HUES64 (cell line): ENCODE data around the gene XKR7.
A peak's percentile ranks its signal among the peaks of the same experiment; 100 is the strongest.

ENCODE experiments used
- H3K27ac ChIP-seq: 2 replicates; pipeline ENCODE4 v1.7.0; 2013; ENCODE audit warnings: low read depth, low read length, inconsistent platforms
- H3K27me3 ChIP-seq: 2 replicates; pipeline ENCODE4 v1.6.1; 2013; ENCODE audit warnings: mild to moderate bottlenecking, low read length; ENCODE audit not compliant: insufficient read depth
- H3K36me3 ChIP-seq: 2 replicates; pipeline ENCODE4 v1.6.1; 2013; ENCODE audit warnings: mild to moderate bottlenecking, low read length; ENCODE audit not compliant: insufficient read depth
- H3K4me1 ChIP-seq: 2 replicates; pipeline ENCODE4 v1.6.1; 2013; ENCODE audit warnings: mild to moderate bottlenecking, low read length, moderate library complexity; ENCODE audit not compliant: insufficient read depth
- H3K4me3 ChIP-seq: 2 replicates; pipeline ENCODE4 v1.5.1; 2013; ENCODE audit warnings: mild to moderate bottlenecking, low read length, moderate library complexity
- H3K9ac ChIP-seq: 2 replicates; pipeline ENCODE4 v1.6.1; 2013; ENCODE audit warnings: mild to moderate bottlenecking, low read depth, low read length
- H3K9me3 ChIP-seq: 2 replicates; pipeline ENCODE4 v1.6.1; 2013; ENCODE audit warnings: low read depth, low read length; ENCODE audit not compliant: insufficient read depth
- WGBS: fragments of 150-250, 120-280 bp; methylation state at CpG from one replicate; pipeline ENCODE4 v1.1.7; 2013; ENCODE audit warnings: missing lambda C conversion rate; 5-methylcytosine and 5-hydroxymethylcytosine counted together

Gene XKR7

DNA sequence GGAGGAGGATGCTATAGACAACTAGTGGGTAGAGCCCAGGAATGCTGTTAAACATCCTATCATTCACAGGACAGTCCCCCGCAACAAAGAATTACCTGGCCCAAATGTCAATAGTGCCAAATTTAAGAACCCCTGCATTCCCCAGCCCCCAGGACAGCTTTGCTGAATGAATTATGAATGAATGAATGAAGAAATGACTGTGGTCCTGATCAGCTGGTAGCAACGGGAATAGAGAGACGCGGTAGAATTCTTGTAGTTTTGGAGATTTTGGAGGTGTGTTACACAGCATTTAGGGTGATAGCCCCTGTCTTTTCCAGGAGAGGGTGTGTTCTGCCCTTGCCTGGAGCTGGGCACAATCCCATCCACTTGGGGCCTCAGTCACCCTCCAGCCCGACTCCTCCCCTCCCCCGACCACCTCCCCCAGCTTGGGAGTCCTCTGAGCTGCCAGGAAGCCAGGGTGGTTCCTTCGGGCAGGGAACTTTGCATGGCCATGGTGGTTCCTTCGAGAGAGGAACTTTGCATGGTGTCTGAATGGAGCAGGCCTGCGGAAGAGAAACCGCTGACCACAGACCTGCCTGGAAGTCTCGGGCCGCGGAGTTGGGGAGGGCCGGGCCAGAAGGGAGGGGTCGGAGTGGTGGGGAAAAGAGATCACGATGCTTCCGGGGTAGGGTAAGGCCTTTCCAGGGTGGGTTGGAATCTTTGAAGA lies 83.1 kb downstream of the XKR7 start:
- peak overlapping the region; percentile 60 for H3K4me3 ChIP-seq
- H3K4me1 ChIP-seq, result no peaks in the 10 kb centered on the region; the same call in 1 of the 2 replicates
- no peaks in the 10 kb centered on the region for H3K36me3 ChIP-seq
- no peak overlapping the region for H3K9ac ChIP-seq
- 27% methylated on average over 17 of the region's 17 CpGs for WGBS
- peaks cover 49% of the 10 kb centered on the region for H3K27me3 ChIP-seq
- no peak overlapping the region for H3K27ac ChIP-seq
- no peaks in the 10 kb centered on the region for H3K9me3 ChIP-seq

DNA sequence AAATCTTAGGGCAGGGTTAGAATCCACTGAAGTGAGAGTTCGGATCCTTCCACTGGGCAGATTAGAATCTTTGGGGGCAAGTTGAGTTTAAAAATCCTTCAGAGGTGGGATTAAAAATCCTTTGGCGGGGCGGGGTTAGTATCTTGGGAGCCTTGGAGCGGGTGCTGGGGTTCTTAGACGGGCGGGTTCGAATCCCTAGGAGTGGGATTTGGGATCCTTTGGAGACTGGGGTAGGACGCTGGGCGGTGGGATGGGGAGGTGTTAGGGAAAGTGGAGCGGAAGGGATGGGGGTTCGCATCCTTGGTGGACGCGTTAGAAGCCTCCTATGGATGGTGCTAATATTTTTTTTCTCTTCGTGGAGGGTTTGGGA lies 83.8 kb downstream of the XKR7 start:
- H3K4me1 ChIP-seq, result no peaks in the 10 kb centered on the region; the same call in 1 of the 2 replicates
- no peaks in the 10 kb centered on the region for H3K9me3 ChIP-seq
- H3K36me3 ChIP-seq, result no peaks in the 10 kb centered on the region
- H3K27ac ChIP-seq, result no peak overlapping the region
- H3K9ac ChIP-seq, result no peak overlapping the region
- peak overlapping the region; percentile 60 for H3K4me3 ChIP-seq
- H3K27me3 ChIP-seq, result peaks cover 49% of the 10 kb centered on the region
- WGBS, result 24% methylated on average over 14 of the region's 14 CpGs

DNA sequence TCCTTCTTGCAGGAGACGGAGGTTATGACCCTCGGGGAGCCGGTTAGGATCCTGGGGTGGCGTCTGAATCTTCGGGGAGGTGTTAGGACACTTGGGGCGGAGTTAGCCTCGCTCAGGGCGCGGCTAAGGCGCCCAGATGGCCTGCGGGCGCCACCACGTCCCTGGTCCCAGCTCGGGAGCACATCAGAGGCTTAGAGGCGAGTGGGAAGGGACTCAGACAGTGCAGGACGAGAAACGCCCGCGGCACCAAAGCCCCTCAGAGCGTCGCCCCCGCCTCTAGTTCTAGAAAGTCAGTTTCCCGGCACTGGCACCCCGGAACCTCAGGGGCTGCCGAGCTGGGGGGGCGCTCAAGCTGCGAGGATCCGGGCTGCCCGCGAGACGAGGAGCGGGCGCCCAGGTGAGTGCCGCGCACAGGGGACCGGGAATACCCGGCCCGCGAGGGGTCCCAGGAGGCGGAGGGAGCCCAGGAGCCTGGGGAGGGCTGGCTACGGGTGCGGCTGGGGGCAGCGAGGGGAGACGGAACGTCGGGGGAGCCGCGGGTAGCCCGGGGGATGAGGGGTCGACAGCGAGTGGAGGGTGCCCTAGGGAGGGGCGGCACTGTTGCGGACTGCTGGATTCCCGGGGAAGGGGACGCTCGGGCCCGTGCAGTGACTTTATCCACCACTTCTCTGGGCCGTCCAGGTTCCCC lies 84.3 kb downstream of the XKR7 start, which contains the start of gene HCK:
Gene HCK, plus strand, starts transcription at position 153 of the 688 bp plus-strand sequence.
- Histone ChIP-seq H3K36me3 (no peaks in the 10 kb centered on the region), H3K27me3 (peaks cover 49% of the 10 kb centered on the region), H3K9me3 (no peaks in the 10 kb centered on the region), H3K9ac (no peak within 1 kb of the TSS), H3K4me3 (peak within 1 kb of the TSS; percentile 60), H3K27ac (no peak within 1 kb of the TSS), H3K4me1 (no peaks in the 10 kb centered on the region; the same call in 1 of the 2 replicates)
- under 1% methylated on average over 56 of the region's 58 CpGs for WGBS

DNA sequence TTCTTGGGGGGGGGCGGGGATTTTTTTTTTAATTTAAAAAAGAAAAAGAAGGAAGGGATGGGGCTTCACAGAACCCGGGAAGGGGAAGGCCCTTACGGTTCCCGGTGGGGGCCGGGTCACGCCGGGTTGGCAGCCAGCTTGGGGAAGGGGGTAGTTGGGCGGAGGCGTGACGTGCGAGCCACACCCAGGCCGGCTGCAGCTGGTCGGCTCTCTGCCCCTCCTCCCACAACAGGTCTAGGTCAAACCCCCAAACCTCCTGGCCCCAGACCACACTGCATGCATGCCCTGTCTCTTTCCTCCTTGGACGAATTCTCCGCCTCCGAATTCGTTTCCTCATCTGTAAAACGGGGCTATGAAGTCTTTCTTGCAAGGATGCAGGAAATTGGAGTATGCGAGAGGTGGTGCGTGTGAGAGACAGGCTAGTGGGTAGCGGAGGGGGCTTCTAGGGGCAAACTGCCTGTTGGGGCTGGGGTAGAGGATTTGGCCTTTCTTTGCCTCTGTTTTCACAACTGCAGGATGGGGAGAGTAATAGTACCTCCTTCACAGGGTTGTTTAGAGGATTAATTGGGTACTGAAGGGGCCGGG lies 84.9 kb downstream of the XKR7 start:
- no peaks in the 10 kb centered on the region for H3K36me3 ChIP-seq
- no peak overlapping the region for H3K27ac ChIP-seq
- no peak overlapping the region for H3K9ac ChIP-seq
- H3K27me3 ChIP-seq, result peaks cover 49% of the 10 kb centered on the region
- 21% methylated on average over 19 of the region's 22 CpGs for WGBS
- H3K9me3 ChIP-seq, result no peaks in the 10 kb centered on the region
- peak overlapping the region; percentile 60 for H3K4me3 ChIP-seq
- no peaks in the 10 kb centered on the region; the same call in 1 of the 2 replicates for H3K4me1 ChIP-seq
